Measurements from ENCODE around the gene GBP7. TPM values are rescaled to one million over a fixed set of nuclear protein-coding genes. Genes with fewer than 3 reads are reported as not detected.

The GBP7 gene
- total and polyA plus RNA-seq, 10 of the 15 experiments (the other 5 are each of a cell fraction or from before 2014, with no cell fraction given): not detected

GRCh38 chr1:89203166-89203565 is 27.4 kb upstream of the GBP7 start (continued):
- no peak for TF ChIP-seq PBX3 (IDR thresholded peaks at IDR 0.05; ENCODE audit: insufficient replicate concordance, low read depth, low read length)

- 17% methylated on average over 4 of the region's 4 CpGs for WGBS (ENCODE audit: insufficient coverage, insufficient replicate concordance, low lambda C conversion rate, missing lambda C conversion rate)
- 0 out of 2 replicates have a peak overlapping the region, but pooled peaks have one; percentile 9 for H3K4me2 ChIP-seq (ENCODE audit: control insufficient read depth, insufficient read depth)
- H3K27me3 ChIP-seq (replicated peaks in 1 of 2; ENCODE audit: control insufficient read depth in 2 of 2, insufficient read depth in 2 of 2, low read length in 1 of 2): no peaks in the 10 kb centered on the region
- H2AFZ ChIP-seq (ENCODE audit: control insufficient read depth, low read depth, low read length): no peak overlapping the region
- ATAC-seq: peak; percentile 87
- no peaks in the 10 kb centered on the region for H4K20me1 ChIP-seq (ENCODE audit: control insufficient read depth, insufficient read depth)
- CTCF ChIA-PET: no interaction called here
- SMC1A ChIA-PET (ENCODE audit: uncharacterized antibody, unreplicated experiment): no interaction called here
- H3K79me2 ChIP-seq (ENCODE audit: control insufficient read depth, insufficient read depth, low read length): no peaks in the 10 kb centered on the region
- BruUV-seq (replicated peaks): no TSS peak
- RAD21 ChIA-PET (ENCODE audit: unreplicated experiment): interaction anchor here (0.6 kb wide), 1 partner anchor 1749 kb away, joined by 3 read pairs; no protein-coding TSS in a partner anchor
- peaks cover 7% of the 10 kb centered on the region; the same call in 2 of the 3 replicates for H3K9me3 ChIP-seq (replicated peaks; ENCODE audit: control insufficient read depth, insufficient read depth, low read length)
- intact Hi-C loops (cut with micrococcal nuclease; ENCODE audit: unreplicated experiment) (loop anchor here (2.0 to 5.0 kb wide), 3 partner anchors 150 to 159 kb away; no protein-coding TSS in a partner anchor), in situ Hi-C loops (cut with MboI) (no loop called here)
- H3K27ac ChIP-seq (ENCODE audit: control insufficient read depth, insufficient read depth): no peak overlapping the region
- no peak overlapping the region for H3K9ac ChIP-seq (ENCODE audit: control insufficient read depth, insufficient read depth, low read length)
- peak; percentile 54 for FAIRE-seq
- POLR2A ChIA-PET: no interaction called here
- peaks cover 13% of the 10 kb centered on the region for H3K4me1 ChIP-seq (ENCODE audit: control insufficient read depth, insufficient read depth, low read length)
- peak; percentile 69 for DNase-seq (ENCODE audit: low read depth, low spot score)
- no peak overlapping the region for H3K4me3 ChIP-seq
- H3K36me3 ChIP-seq (ENCODE audit: control insufficient read depth in 2 of 2, insufficient read depth in 2 of 2, low read length in 1 of 2): no peaks in the 10 kb centered on the region
- no peak for TF ChIP-seq GABPA (IDR thresholded peaks at IDR 0.05; ENCODE audit: low read depth)
- no peak for TF ChIP-seq ZBED1 (IDR thresholded peaks at IDR 0.05; ENCODE audit: borderline replicate concordance)
- TF ChIP-seq POLR2AphosphoS5 (IDR thresholded peaks at IDR 0.05; ENCODE audit: low read length): no peak
- peak; percentile 74 to 88 for TF ChIP-seq IKZF2 (IDR thresholded peaks at IDR 0.05)
- peak; percentile 30; the same call in 1 of the 2 replicates for TF ChIP-seq RUNX3 (IDR thresholded peaks at IDR 0.05; ENCODE audit: low read length)
- peak; percentile 36; the same call in 1 of the 2 replicates for TF ChIP-seq CREM (IDR thresholded peaks at IDR 0.05; ENCODE audit: low read depth)
- no peak for TF ChIP-seq TCF3 (IDR thresholded peaks at IDR 0.05; ENCODE audit: borderline replicate concordance, insufficient read depth, low read depth, low read length)
- no peak for TF ChIP-seq SP1 (IDR thresholded peaks at IDR 0.05; ENCODE audit: low read depth, low read length)
- TF ChIP-seq NR2F1 (conservative IDR thresholded peaks at IDR 0.05): peak; percentile 99
- no peak for TF ChIP-seq CBX5 (IDR thresholded peaks at IDR 0.05; ENCODE audit: low read depth)
- TF ChIP-seq NR2C2 (IDR thresholded peaks at IDR 0.05; ENCODE audit: borderline replicate concordance, control insufficient read depth, insufficient read length, low read depth): no peak
- TF ChIP-seq FOXM1 (IDR thresholded peaks at IDR 0.05; ENCODE audit: low read depth, low read length): no peak
- TF ChIP-seq ZNF207 (IDR thresholded peaks at IDR 0.05; ENCODE audit: borderline replicate concordance): 0 out of 2 replicates have a peak, but pooled peaks have one; percentile 16
- peak; percentile 82; the same call in 1 of the 2 replicates for TF ChIP-seq BMI1 (IDR thresholded peaks at IDR 0.05; ENCODE audit: borderline replicate concordance)
- TF ChIP-seq CHD2 (IDR thresholded peaks at IDR 0.05; ENCODE audit: borderline replicate concordance, low read depth, low read length): peak; percentile 67; the same call in 1 of the 2 replicates
- TF ChIP-seq GATAD2B (conservative IDR thresholded peaks at IDR 0.05; ENCODE audit: low read depth): peak; percentile 78; the same call in 1 of the 2 replicates
- no peak for TF ChIP-seq RBBP5 (conservative IDR thresholded peaks at IDR 0.05)
- TF ChIP-seq TBL1XR1 (IDR thresholded peaks at IDR 0.05; ENCODE audit: low read depth, low read length): no peak
- TF ChIP-seq YBX1 (IDR thresholded peaks at IDR 0.05): no peak
Measured at GRCh38 chr1:89201106-89201794, 25.4 kb upstream of the GBP7 start.

All from GM12878 (cell line).